K562 (cell line): ENCODE data around the gene DTNBP1. TPM values are rescaled to one million over a fixed set of nuclear protein-coding genes. Genes with fewer than 3 reads are reported as not detected.
A peak's percentile ranks its signal among the peaks of the same experiment; 100 is the strongest.

Experiments
- BRCA1 ChIP-seq, 2 experiments: fragments of 450-650 bp in 1 of 2; sonication (generic) in 1 of 2; formaldehyde crosslinking in 1 of 2; IDR thresholded peaks; 2 replicates each; pipeline versions ENCODE4 v1.5.0 to v1.6.1; 2017 to 2020; ENCODE audit warnings: mild to moderate bottlenecking in 1 of 2, missing genetic modification reagents in 1 of 2
- BRF2 ChIP-seq: IDR thresholded peaks from 3 replicates; pipeline ENCODE4 v1.6.1; 2011; ENCODE audit warnings: borderline replicate concordance, mild to moderate bottlenecking; ENCODE audit not compliant: insufficient read length, insufficient read depth
- FOXM1 ChIP-seq, 2 experiments: fragments of 450-650 bp in 1 of 2; sonication (generic) in 1 of 2; formaldehyde crosslinking in 1 of 2; IDR thresholded peaks; 2 replicates each; pipeline versions ENCODE4 v1.6.1 to v1.9.0; 2017 to 2022; ENCODE audit warnings: low read depth in 2 of 2, mild to moderate bottlenecking in 2 of 2, missing genetic modification reagents in 1 of 2, moderate library complexity in 1 of 2
- GABPB2 ChIP-seq: fragments of 250-450 bp; sonication (Bioruptor Pico); conservative IDR thresholded peaks from 2 replicates; pipeline ENCODE4 v1.5.1; 2021; ENCODE audit warnings: mild to moderate bottlenecking
- MAX ChIP-seq: sonication (generic); formaldehyde crosslinking; IDR thresholded peaks from 2 replicates; pipeline ENCODE4 v1.9.0; 2022; ENCODE audit warnings: mild to moderate bottlenecking, missing genetic modification reagents
- RNF2 ChIP-seq: sonication (generic); IDR thresholded peaks from 2 replicates; pipeline ENCODE4 v1.6.1; 2016
- SMARCC2 ChIP-seq: fragments of 450-650 bp; IDR thresholded peaks from 2 replicates; pipeline ENCODE4 v1.6.1; 2017; ENCODE audit warnings: antibody characterized with exemption, moderate library complexity, mild to moderate bottlenecking, low read depth
- TAF15 ChIP-seq: fragments of 200-400 bp; formaldehyde crosslinking; IDR thresholded peaks from 2 replicates; pipeline ENCODE4 v1.6.1; 2017; ENCODE audit warnings: mild to moderate bottlenecking, low read depth, low read length, moderate library complexity
- TAL1 ChIP-seq: fragments of 450-650 bp; IDR thresholded peaks from 2 replicates; pipeline ENCODE4 v1.6.1; 2016; ENCODE audit warnings: mild to moderate bottlenecking
- THRA ChIP-seq: fragments of 450-650 bp; IDR thresholded peaks from 2 replicates; pipeline ENCODE4 v1.6.1; 2017; ENCODE audit warnings: mild to moderate bottlenecking, moderate library complexity
- ZNF174 ChIP-seq: fragments of 250-450 bp; sonication (Bioruptor Pico); IDR thresholded peaks from 2 replicates; pipeline ENCODE4 v1.4.0; 2020; ENCODE audit warnings: mild to moderate bottlenecking
- ZNF780A ChIP-seq: fragments of 250-450 bp; sonication (Bioruptor Pico); IDR thresholded peaks from 2 replicates; pipeline ENCODE4 v1.5.0; 2021; ENCODE audit warnings: mild to moderate bottlenecking
- polyA plus RNA-seq, 8 experiments: library from polyadenylated mRNA; depleted of rRNA in 4 of 8; stranded (reverse) in 5 of 8; unstranded in 3 of 8; fragments of >200 nt; fragmentation: Nextera tagmentation in 2 of 8; fragmentation: Illumina TruSeq in 1 of 8; extraction: Ambion mirVana in 2 of 8; extraction: Trizol in 1 of 8; gene quantifications; 2 replicates each; pipeline versions ENCODE4 v1.2.1 to v1.2.3, GENCODE V29; 2011 to 2014; ENCODE audit warnings: inconsistent platforms in 1 of 8, missing spikeins in 1 of 8
- total RNA-seq, 7 experiments: library from RNA; depleted of rRNA in 6 of 7; stranded (reverse); fragments of >200 nt in 6 of 7; fragmentation: Illumina TruSeq in 2 of 7; extraction: Trizol in 2 of 7; gene quantifications; 2 replicates each; pipeline versions ENCODE4 v1.2.1 to v1.2.3, GENCODE V29; 2011 to 2021; ENCODE audit warnings: low replicate concordance in 1 of 7
- TF ChIP-seq, protein P1 (sequence below): fragments of 200-800 bp; sonication (Bioruptor generic); IDR thresholded peaks from 2 replicates; pipeline ENCODE4 v1.6.1; 2016; ENCODE audit warnings: missing genetic modification characterization, missing compliant biosample characterization
- TF ChIP-seq, protein P2 (sequence below): fragments of 450-650 bp; IDR thresholded peaks from 2 replicates; pipeline ENCODE4 v1.6.1; 2016; ENCODE audit warnings: low read depth, mild to moderate bottlenecking, moderate library complexity

DTNBP1 gene
- total and polyA plus RNA-seq, 9 of the 15 experiments (the other 6 are each of a cell fraction or from before 2014, with no cell fraction given), result 16.7 to 54.5 (median 21.4) TPM

- TF ChIP-seq MAX (no peak), TAL1 (peak; percentile 43), FOXM1 (IDR thresholded peaks at IDR 0.05; ENCODE audit: low read depth) (no peak), FOXM1 (CRISPR knock-in tag; IDR thresholded peaks at IDR 0.05; ENCODE audit: low read depth) (no peak), ZNF174 (CRISPR knock-in tag) (no peak), THRA (no peak), BRCA1 (IDR thresholded peaks at IDR 0.05) (no peak), BRCA1 (CRISPR knock-in tag; IDR thresholded peaks at IDR 0.05) (no peak), TAF15 (no peak), ZNF780A (CRISPR knock-in tag) (0 out of 2 replicates have a peak, but pooled peaks have one; percentile 49), RNF2 (peak; percentile 70; the same call in 1 of the 2 replicates), BRF2 (no peak), SMARCC2 (no peak; the same call in 1 of the 2 replicates), GABPB2 (CRISPR knock-in tag) (no peak; the same call in 1 of the 2 replicates)
- TF ChIP-seq, protein P1, sequence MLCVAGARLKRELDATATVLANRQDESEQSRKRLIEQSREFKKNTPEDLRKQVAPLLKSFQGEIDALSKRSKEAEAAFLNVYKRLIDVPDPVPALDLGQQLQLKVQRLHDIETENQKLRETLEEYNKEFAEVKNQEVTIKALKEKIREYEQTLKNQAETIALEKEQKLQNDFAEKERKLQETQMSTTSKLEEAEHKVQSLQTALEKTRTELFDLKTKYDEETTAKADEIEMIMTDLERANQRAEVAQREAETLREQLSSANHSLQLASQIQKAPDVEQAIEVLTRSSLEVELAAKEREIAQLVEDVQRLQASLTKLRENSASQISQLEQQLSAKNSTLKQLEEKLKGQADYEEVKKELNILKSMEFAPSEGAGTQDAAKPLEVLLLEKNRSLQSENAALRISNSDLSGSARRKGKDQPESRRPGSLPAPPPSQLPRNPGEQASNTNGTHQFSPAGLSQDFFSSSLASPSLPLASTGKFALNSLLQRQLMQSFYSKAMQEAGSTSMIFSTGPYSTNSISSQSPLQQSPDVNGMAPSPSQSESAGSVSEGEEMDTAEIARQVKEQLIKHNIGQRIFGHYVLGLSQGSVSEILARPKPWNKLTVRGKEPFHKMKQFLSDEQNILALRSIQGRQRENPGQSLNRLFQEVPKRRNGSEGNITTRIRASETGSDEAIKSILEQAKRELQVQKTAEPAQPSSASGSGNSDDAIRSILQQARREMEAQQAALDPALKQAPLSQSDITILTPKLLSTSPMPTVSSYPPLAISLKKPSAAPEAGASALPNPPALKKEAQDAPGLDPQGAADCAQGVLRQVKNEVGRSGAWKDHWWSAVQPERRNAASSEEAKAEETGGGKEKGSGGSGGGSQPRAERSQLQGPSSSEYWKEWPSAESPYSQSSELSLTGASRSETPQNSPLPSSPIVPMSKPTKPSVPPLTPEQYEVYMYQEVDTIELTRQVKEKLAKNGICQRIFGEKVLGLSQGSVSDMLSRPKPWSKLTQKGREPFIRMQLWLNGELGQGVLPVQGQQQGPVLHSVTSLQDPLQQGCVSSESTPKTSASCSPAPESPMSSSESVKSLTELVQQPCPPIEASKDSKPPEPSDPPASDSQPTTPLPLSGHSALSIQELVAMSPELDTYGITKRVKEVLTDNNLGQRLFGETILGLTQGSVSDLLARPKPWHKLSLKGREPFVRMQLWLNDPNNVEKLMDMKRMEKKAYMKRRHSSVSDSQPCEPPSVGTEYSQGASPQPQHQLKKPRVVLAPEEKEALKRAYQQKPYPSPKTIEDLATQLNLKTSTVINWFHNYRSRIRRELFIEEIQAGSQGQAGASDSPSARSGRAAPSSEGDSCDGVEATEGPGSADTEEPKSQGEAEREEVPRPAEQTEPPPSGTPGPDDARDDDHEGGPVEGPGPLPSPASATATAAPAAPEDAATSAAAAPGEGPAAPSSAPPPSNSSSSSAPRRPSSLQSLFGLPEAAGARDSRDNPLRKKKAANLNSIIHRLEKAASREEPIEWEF (CRISPR knock-in tag), result 0 out of 2 replicates have a peak, but pooled peaks have one; percentile 38
- TF ChIP-seq, protein P2, sequence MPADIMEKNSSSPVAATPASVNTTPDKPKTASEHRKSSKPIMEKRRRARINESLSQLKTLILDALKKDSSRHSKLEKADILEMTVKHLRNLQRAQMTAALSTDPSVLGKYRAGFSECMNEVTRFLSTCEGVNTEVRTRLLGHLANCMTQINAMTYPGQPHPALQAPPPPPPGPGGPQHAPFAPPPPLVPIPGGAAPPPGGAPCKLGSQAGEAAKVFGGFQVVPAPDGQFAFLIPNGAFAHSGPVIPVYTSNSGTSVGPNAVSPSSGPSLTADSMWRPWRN, result 0 out of 2 replicates have a peak, but pooled peaks have one; percentile 12
Measured at GRCh38 chr6:15555101-15556038, 107.5 kb downstream of the DTNBP1 start (continued).
